ENCODE measurements around the gene NUTM2A.
"Not testable (repeated sequence)": the region's sequence is repeated elsewhere in the genome, so short reads cannot be mapped to it uniquely, and the experiment has no call there.

Gene NUTM2A

GRCh38 chr10:87225148-87225547 lies at the start of gene NUTM2A:
TSS of gene NUTM2A (plus strand) at chr10:87225448. CDS start at chr10:87225831, 383 bp downstream.
- not testable (repeated sequence) for DNase-seq (ENCODE audit: low read depth, low spot score)

GRCh38 chr10:87177587-87177986 lies 47.7 kb upstream of the NUTM2A start:
- DNase-seq (ENCODE audit: low read depth, low spot score) = not testable (repeated sequence)

- DNase-seq (ENCODE audit: low read depth, low spot score) = not testable (repeated sequence)
These were observed 40.8 kb upstream of the NUTM2A start for GRCh38 chr10:87184421-87184820.

GRCh38 chr10:87186016-87186415 lies 39.2 kb upstream of the NUTM2A start:
- DNase-seq (ENCODE audit: low read depth, low spot score) = not testable (repeated sequence)

- DNase-seq (ENCODE audit: low read depth, low spot score) = not testable (repeated sequence)
These were observed 37.7 kb upstream of the NUTM2A start for GRCh38 chr10:87187573-87187972.

GRCh38 chr10:87191841-87192240 lies 33.4 kb upstream of the NUTM2A start:
- DNase-seq (ENCODE audit: low read depth, low spot score) = not testable (repeated sequence)

- DNase-seq (ENCODE audit: low read depth, low spot score) = not testable (repeated sequence)
These were observed 24.3 kb upstream of the NUTM2A start for GRCh38 chr10:87200924-87201323.

GRCh38 chr10:87204801-87205200 lies 20.4 kb upstream of the NUTM2A start:
- not testable (repeated sequence) for DNase-seq (ENCODE audit: low read depth, low spot score)

- DNase-seq (ENCODE audit: low read depth, low spot score) = not testable (repeated sequence)
These were observed 18.3 kb upstream of the NUTM2A start for GRCh38 chr10:87206922-87207321.

GRCh38 chr10:87210309-87210708 lies 14.9 kb upstream of the NUTM2A start:
- not testable (repeated sequence) for DNase-seq (ENCODE audit: low read depth, low spot score)

GRCh38 chr10:87211848-87212247 lies 13.4 kb upstream of the NUTM2A start:
- DNase-seq (ENCODE audit: low read depth, low spot score) = peak; percentile 59

- DNase-seq (ENCODE audit: low read depth, low spot score) = not testable (repeated sequence)
These were observed 12.0 kb upstream of the NUTM2A start for GRCh38 chr10:87213150-87213765.

GRCh38 chr10:87213806-87214205 lies 11.4 kb upstream of the NUTM2A start:
- DNase-seq (ENCODE audit: low read depth, low spot score) = not testable (repeated sequence)

- not testable (repeated sequence) for DNase-seq (ENCODE audit: low read depth, low spot score)
These were observed 9.1 kb upstream of the NUTM2A start for GRCh38 chr10:87216120-87216519.

GRCh38 chr10:87219370-87219769 lies 5.9 kb upstream of the NUTM2A start:
- not testable (repeated sequence) for DNase-seq (ENCODE audit: low read depth, low spot score)

- not testable (repeated sequence) for DNase-seq (ENCODE audit: low read depth, low spot score)
These were observed 2.5 kb upstream of the NUTM2A start for GRCh38 chr10:87222789-87223188.

- not testable (repeated sequence) for DNase-seq (ENCODE audit: low read depth, low spot score)
These were observed 3.0 kb downstream of the NUTM2A start for GRCh38 chr10:87228247-87228646.

GRCh38 chr10:87229211-87229610 lies 4.0 kb downstream of the NUTM2A start:
- not testable (repeated sequence) for DNase-seq (ENCODE audit: low read depth, low spot score)

GRCh38 chr10:87234854-87235253 lies 9.6 kb downstream of the NUTM2A start:
- not testable (repeated sequence) for DNase-seq (ENCODE audit: low read depth, low spot score)

- DNase-seq (ENCODE audit: low read depth, low spot score) = not testable (repeated sequence)
These were observed 12.0 kb downstream of the NUTM2A start for GRCh38 chr10:87237244-87237643.

GRCh38 chr10:87239346-87239808 lies 14.1 kb downstream of the NUTM2A start:
- not testable (repeated sequence) for DNase-seq (ENCODE audit: low read depth, low spot score)

- not testable (repeated sequence) for DNase-seq (ENCODE audit: low read depth, low spot score)
These were observed 16.9 kb downstream of the NUTM2A start for GRCh38 chr10:87242192-87242591.

GRCh38 chr10:87247335-87247734 lies 22.1 kb downstream of the NUTM2A start:
- DNase-seq (ENCODE audit: low read depth, low spot score) = not testable (repeated sequence)
